ENCODE measurements around the gene KIF7. TPM values are rescaled to one million over a fixed set of nuclear protein-coding genes. Genes with fewer than 3 reads are reported as not detected.
"Not testable (repeated sequence)": the region's sequence is repeated elsewhere in the genome, so short reads cannot be mapped to it uniquely, and the experiment has no call there.

Gene KIF7
- total RNA-seq, 1 donor from 2014 or later, result 2.1 TPM

GRCh38 chr15:89591834-89592233 is 63.4 kb downstream of the KIF7 start:
- FAIRE-seq (no peak), DNase-seq (ENCODE audit: low read depth) (no peak)
- Histone ChIP-seq H3K36me3 (ENCODE audit: control insufficient read depth, insufficient read depth, low read length) (no peaks in the 10 kb centered on the region), H3K4me3 (ENCODE audit: low read depth, low read length) (no peak overlapping the region), H3K27me3 (ENCODE audit: control insufficient read depth, insufficient read depth, low read length) (no peaks in the 10 kb centered on the region)
- no peak for TF ChIP-seq CTCF (IDR thresholded peaks at IDR 0.05; ENCODE audit: insufficient read depth, low read length, severe bottlenecking)

GRCh38 chr15:89587955-89588354 is 67.3 kb downstream of the KIF7 start:
- DNase-seq (ENCODE audit: low read depth), result peak; percentile 89
- no peak for FAIRE-seq
- Histone ChIP-seq H3K36me3 (ENCODE audit: control insufficient read depth, insufficient read depth, low read length) (no peaks in the 10 kb centered on the region), H3K27me3 (ENCODE audit: control insufficient read depth, insufficient read depth, low read length) (no peaks in the 10 kb centered on the region), H3K4me3 (ENCODE audit: low read depth, low read length) (no peak overlapping the region)
- no peak for TF ChIP-seq CTCF (IDR thresholded peaks at IDR 0.05; ENCODE audit: insufficient read depth, low read length, severe bottlenecking)

GRCh38 chr15:89586651-89587050 is 68.6 kb downstream of the KIF7 start:
- no peak for TF ChIP-seq CTCF (IDR thresholded peaks at IDR 0.05; ENCODE audit: insufficient read depth, low read length, severe bottlenecking)
- Histone ChIP-seq H3K27me3 (ENCODE audit: control insufficient read depth, insufficient read depth, low read length) (no peaks in the 10 kb centered on the region), H3K4me3 (ENCODE audit: low read depth, low read length) (no peak overlapping the region), H3K36me3 (ENCODE audit: control insufficient read depth, insufficient read depth, low read length) (no peaks in the 10 kb centered on the region)
- no peak for DNase-seq (ENCODE audit: low read depth)
- no peak for FAIRE-seq

- FAIRE-seq; H3K27me3 ChIP-seq (ENCODE audit: control insufficient read depth, insufficient read depth, low read length); H3K36me3 ChIP-seq (ENCODE audit: control insufficient read depth, insufficient read depth, low read length); DNase-seq (ENCODE audit: low read depth); H3K4me3 ChIP-seq (ENCODE audit: low read depth, low read length): not testable (repeated sequence)
Measured at GRCh38 chr15:89580747-89581146, 74.5 kb downstream of the KIF7 start.

- DNase-seq (ENCODE audit: low read depth), result no peak
- H3K36me3 ChIP-seq (ENCODE audit: control insufficient read depth, insufficient read depth, low read length), result no peaks in the 10 kb centered on the region
- H3K4me3 ChIP-seq (ENCODE audit: low read depth, low read length), result no peak overlapping the region
- no peak for TF ChIP-seq CTCF (IDR thresholded peaks at IDR 0.05; ENCODE audit: insufficient read depth, low read length, severe bottlenecking)
- FAIRE-seq, result no peak
- H3K27me3 ChIP-seq (ENCODE audit: control insufficient read depth, insufficient read depth, low read length), result no peaks in the 10 kb centered on the region
Measured at GRCh38 chr15:89578146-89578545, 77.1 kb downstream of the KIF7 start.

Other genes with a start within 250 kb of the KIF7 start
- 247 and 322 TPM in 2 replicates for gene RHCG, start 158.9 kb downstream of the KIF7 start, total RNA-seq
- 0.26 TPM in 2 replicates for gene TICRR, start 80.0 kb downstream of the KIF7 start, total RNA-seq
- gene PLIN1, start 23.9 kb upstream of the KIF7 start, total RNA-seq, result under 0.01 and 0.51 TPM in 2 replicates
- 5.8 and 10.0 TPM in 2 replicates for gene PEX11A, start 35.3 kb upstream of the KIF7 start, total RNA-seq
- not detected in 2 replicates for gene WDR93, start 35.3 kb upstream of the KIF7 start, total RNA-seq
- 0.26 and 1.4 TPM in 2 replicates for gene MESP1, start 95.8 kb upstream of the KIF7 start, total RNA-seq
- 0.13 and 0.26 TPM in 2 replicates for gene MESP2, start 120.9 kb upstream of the KIF7 start, total RNA-seq
- gene ANPEP, start 159.4 kb upstream of the KIF7 start, total RNA-seq, result 0.13 and 0.53 TPM in 2 replicates
- gene AP3S2, start 238.5 kb upstream of the KIF7 start, total RNA-seq, result 50.6 and 51.3 TPM in 2 replicates

Measured in bronchial epithelial cell (primary cell).